NB4 (cell line): ENCODE data around the gene SENP6.
"Not testable (repeated sequence)": the region's sequence is repeated elsewhere in the genome, so short reads cannot be mapped to it uniquely, and the experiment has no call there.

ENCODE experiments used
- MYC ChIP-seq: IDR thresholded peaks from 2 replicates; pipeline ENCODE4 v1.6.1; 2011; ENCODE audit warnings: low read depth, low read length
- POLR2A ChIP-seq: IDR thresholded peaks from 2 replicates; pipeline ENCODE4 v1.6.1; 2011; ENCODE audit warnings: mild to moderate bottlenecking; ENCODE audit not compliant: insufficient read length; ENCODE audit errors: extremely low read depth
- TF ChIP-seq, protein P1 (sequence below): IDR thresholded peaks from one replicate; pipeline ENCODE4 v1.5.1; 2012; ENCODE audit warnings: low read depth, low read length
- TF ChIP-seq, protein P2 (sequence below): IDR thresholded peaks from 2 replicates; pipeline ENCODE4 v1.6.1; 2011; ENCODE audit warnings: low read depth, low read length

DNA sequence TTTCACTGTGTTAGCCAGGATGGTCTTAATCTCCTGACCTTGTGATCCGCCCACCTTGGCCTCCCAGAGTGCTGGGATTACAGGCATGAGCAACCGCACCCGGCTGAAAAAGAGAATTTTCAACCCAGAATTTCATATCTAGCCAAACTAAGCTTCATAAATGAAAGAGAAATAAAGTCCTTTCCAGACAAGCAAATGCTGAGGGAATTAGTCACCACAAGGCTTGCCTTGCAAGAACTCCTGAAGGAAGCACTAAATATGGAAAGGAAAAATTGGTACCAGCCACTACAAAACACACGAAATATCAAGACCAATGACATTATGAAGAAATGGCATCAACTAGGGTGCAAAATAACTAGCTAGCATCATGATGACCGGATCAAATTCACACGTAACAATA is 31.0 kb upstream of the SENP6 start:
- TF ChIP-seq, protein P1, sequence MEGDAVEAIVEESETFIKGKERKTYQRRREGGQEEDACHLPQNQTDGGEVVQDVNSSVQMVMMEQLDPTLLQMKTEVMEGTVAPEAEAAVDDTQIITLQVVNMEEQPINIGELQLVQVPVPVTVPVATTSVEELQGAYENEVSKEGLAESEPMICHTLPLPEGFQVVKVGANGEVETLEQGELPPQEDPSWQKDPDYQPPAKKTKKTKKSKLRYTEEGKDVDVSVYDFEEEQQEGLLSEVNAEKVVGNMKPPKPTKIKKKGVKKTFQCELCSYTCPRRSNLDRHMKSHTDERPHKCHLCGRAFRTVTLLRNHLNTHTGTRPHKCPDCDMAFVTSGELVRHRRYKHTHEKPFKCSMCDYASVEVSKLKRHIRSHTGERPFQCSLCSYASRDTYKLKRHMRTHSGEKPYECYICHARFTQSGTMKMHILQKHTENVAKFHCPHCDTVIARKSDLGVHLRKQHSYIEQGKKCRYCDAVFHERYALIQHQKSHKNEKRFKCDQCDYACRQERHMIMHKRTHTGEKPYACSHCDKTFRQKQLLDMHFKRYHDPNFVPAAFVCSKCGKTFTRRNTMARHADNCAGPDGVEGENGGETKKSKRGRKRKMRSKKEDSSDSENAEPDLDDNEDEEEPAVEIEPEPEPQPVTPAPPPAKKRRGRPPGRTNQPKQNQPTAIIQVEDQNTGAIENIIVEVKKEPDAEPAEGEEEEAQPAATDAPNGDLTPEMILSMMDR, result not testable (repeated sequence)
- not testable (repeated sequence) for TF ChIP-seq MYC, POLR2A
- TF ChIP-seq, protein P2, sequence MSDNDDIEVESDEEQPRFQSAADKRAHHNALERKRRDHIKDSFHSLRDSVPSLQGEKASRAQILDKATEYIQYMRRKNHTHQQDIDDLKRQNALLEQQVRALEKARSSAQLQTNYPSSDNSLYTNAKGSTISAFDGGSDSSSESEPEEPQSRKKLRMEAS, result not testable (repeated sequence)
